Neural progenitor cell (in vitro differentiated cells): ENCODE measurements around the gene GLG1. TPM values are rescaled to one million over a fixed set of nuclear protein-coding genes. Genes with fewer than 3 reads are reported as not detected.

Experiments used
- DNase-seq: peaks from one replicate; pipeline ENCODE4 v3.0.0-alpha.2; 2016; ENCODE audit warnings: low spot score
- H2AFZ ChIP-seq: fragments of 200-600 bp; sonication (generic); replicated peaks from 2 replicates; pipeline ENCODE4 v1.6.1; 2016; ENCODE audit warnings: antibody characterized with exemption
- H3F3A ChIP-seq: fragments of 200-600 bp; sonication (generic); 2 replicates; pipeline ENCODE4 v1.6.1; 2016; ENCODE audit warnings: antibody characterized with exemption, low read depth
- H3K27ac ChIP-seq: fragments of 200-600 bp; sonication (generic); 2 replicates; pipeline ENCODE4 v1.5.1; 2016; ENCODE audit warnings: mild to moderate bottlenecking
- H3K27me3 ChIP-seq: fragments of 200-600 bp; sonication (generic); 2 replicates; pipeline ENCODE4 v1.6.1; 2016; ENCODE audit warnings: mild to moderate bottlenecking, moderate library complexity
- H3K36me3 ChIP-seq: fragments of 200-600 bp; sonication (generic); 2 replicates; pipeline ENCODE4 v1.5.1; 2016
- H3K4me1 ChIP-seq: fragments of 200-600 bp; sonication (generic); 2 replicates; pipeline ENCODE4 v1.6.1; 2016; ENCODE audit warnings: mixed run types
- H3K4me2 ChIP-seq: fragments of 200-600 bp; sonication (generic); 2 replicates; pipeline ENCODE4 v1.6.1; 2016
- H3K4me3 ChIP-seq: fragments of 200-600 bp; sonication (generic); 2 replicates; pipeline ENCODE4 v1.5.1; 2016
- H3K79me2 ChIP-seq: fragments of 200-600 bp; sonication (generic); 2 replicates; pipeline ENCODE4 v1.6.1; 2016; ENCODE audit warnings: low read depth
- H3K9ac ChIP-seq: fragments of 200-600 bp; sonication (generic); 2 replicates; pipeline ENCODE4 v1.6.1; 2016
- H3K9me3 ChIP-seq: fragments of 200-600 bp; sonication (generic); 2 replicates; pipeline ENCODE4 v1.5.1; 2016; ENCODE audit warnings: low read depth
- H4K20me1 ChIP-seq: fragments of 200-600 bp; sonication (generic); 2 replicates; pipeline ENCODE4 v1.6.1; 2016; ENCODE audit warnings: low read depth
- H3K27ac Mint-ChIP-seq: 3 replicates; pipeline ENCODE4 v1.8.0; 2021; ENCODE audit warnings: mixed read lengths
- H3K27me3 Mint-ChIP-seq: 2 replicates; pipeline ENCODE4 v1.8.0; 2022; ENCODE audit warnings: low read depth, mild to moderate bottlenecking, inconsistent platforms, moderate library complexity, mixed read lengths; ENCODE audit not compliant: insufficient read depth
- H3K36me3 Mint-ChIP-seq: 3 replicates; pipeline ENCODE4 v1.8.0; 2021; ENCODE audit warnings: mixed read lengths
- H3K4me1 Mint-ChIP-seq: 3 replicates; pipeline ENCODE4 v1.8.0; 2021; ENCODE audit warnings: mixed read lengths
- H3K4me3 Mint-ChIP-seq: 3 replicates; pipeline ENCODE4 v1.8.0; 2021; ENCODE audit warnings: mild to moderate bottlenecking, moderate library complexity, mixed read lengths
- H3K9me3 Mint-ChIP-seq: 3 replicates; pipeline ENCODE4 v1.8.0; 2020; ENCODE audit warnings: mixed read lengths
- EZH2 ChIP-seq: fragments of 200-600 bp; sonication (generic); IDR thresholded peaks from 2 replicates; pipeline ENCODE4 v1.6.1; 2017; ENCODE audit warnings: antibody characterized with exemption, mild to moderate bottlenecking, moderate library complexity
- EZH2phosphoT487 ChIP-seq: fragments of 200-600 bp; sonication (generic); IDR thresholded peaks from 2 replicates; pipeline ENCODE4 v1.6.1; 2017; ENCODE audit warnings: antibody characterized with exemption
- total RNA-seq: library from RNA; depleted of rRNA; stranded (reverse); fragments of >200 nt; gene quantifications from 2 replicates; pipeline ENCODE4 v1.2.3, GENCODE V29; 2015; ENCODE audit warnings: low replicate concordance
- TF ChIP-seq, protein P1 (sequence below): fragments of 200-600 bp; sonication (generic); IDR thresholded peaks from 2 replicates; pipeline ENCODE4 v1.5.1; 2017; ENCODE audit warnings: antibody characterized with exemption, mild to moderate bottlenecking

GLG1 gene
- total RNA-seq, 1 donor from 2014 or later, result 117 TPM

- no peak overlapping the region for H3K4me2 ChIP-seq
- Mint-ChIP-seq H3K9me3 (no peaks in the 10 kb centered on the region), H3K4me3 (no peak overlapping the region), H3K27me3 (no peaks in the 10 kb centered on the region), H3K27ac (no peak overlapping the region), H3K4me1 (peaks cover 5% of the 10 kb centered on the region), H3K36me3 (peaks cover 22% of the 10 kb centered on the region)
- no peak for TF ChIP-seq EZH2phosphoT487
- no peak for TF ChIP-seq EZH2
- TF ChIP-seq, protein P1, sequence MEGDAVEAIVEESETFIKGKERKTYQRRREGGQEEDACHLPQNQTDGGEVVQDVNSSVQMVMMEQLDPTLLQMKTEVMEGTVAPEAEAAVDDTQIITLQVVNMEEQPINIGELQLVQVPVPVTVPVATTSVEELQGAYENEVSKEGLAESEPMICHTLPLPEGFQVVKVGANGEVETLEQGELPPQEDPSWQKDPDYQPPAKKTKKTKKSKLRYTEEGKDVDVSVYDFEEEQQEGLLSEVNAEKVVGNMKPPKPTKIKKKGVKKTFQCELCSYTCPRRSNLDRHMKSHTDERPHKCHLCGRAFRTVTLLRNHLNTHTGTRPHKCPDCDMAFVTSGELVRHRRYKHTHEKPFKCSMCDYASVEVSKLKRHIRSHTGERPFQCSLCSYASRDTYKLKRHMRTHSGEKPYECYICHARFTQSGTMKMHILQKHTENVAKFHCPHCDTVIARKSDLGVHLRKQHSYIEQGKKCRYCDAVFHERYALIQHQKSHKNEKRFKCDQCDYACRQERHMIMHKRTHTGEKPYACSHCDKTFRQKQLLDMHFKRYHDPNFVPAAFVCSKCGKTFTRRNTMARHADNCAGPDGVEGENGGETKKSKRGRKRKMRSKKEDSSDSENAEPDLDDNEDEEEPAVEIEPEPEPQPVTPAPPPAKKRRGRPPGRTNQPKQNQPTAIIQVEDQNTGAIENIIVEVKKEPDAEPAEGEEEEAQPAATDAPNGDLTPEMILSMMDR, result no peak
- H3K4me3 ChIP-seq, result no peak overlapping the region
- peaks cover 19% of the 10 kb centered on the region for H4K20me1 ChIP-seq
- H3K4me1 ChIP-seq, result no peaks in the 10 kb centered on the region
- H3K27ac ChIP-seq, result no peak overlapping the region
- H3F3A ChIP-seq, result no peaks in the 10 kb centered on the region
- no peaks in the 10 kb centered on the region for H3K9me3 ChIP-seq
- no peak for DNase-seq
- no peaks in the 10 kb centered on the region for H3K36me3 ChIP-seq
- H3K9ac ChIP-seq, result no peak overlapping the region
- peaks cover 98% of the 10 kb centered on the region for H3K79me2 ChIP-seq
- no peaks in the 10 kb centered on the region for H3K27me3 ChIP-seq
- H2AFZ ChIP-seq, result no peak overlapping the region
These were observed 20.0 kb downstream of the GLG1 start for GRCh38 chr16:74586948-74587347.

- no peak overlapping the region for H3K4me3 ChIP-seq
- no peak overlapping the region for H3K27ac ChIP-seq
- H3K27me3 ChIP-seq, result no peaks in the 10 kb centered on the region
- H3K9me3 ChIP-seq, result no peaks in the 10 kb centered on the region
- H3K36me3 Mint-ChIP-seq, result peaks cover 22% of the 10 kb centered on the region
- no peak overlapping the region for H3K4me3 Mint-ChIP-seq
- H3K36me3 ChIP-seq, result no peaks in the 10 kb centered on the region
- no peak for TF ChIP-seq EZH2
- TF ChIP-seq EZH2phosphoT487, result no peak
- TF ChIP-seq, protein P1, result no peak
- H3K4me2 ChIP-seq, result no peak overlapping the region
- no peak overlapping the region for H2AFZ ChIP-seq
- H3K27me3 Mint-ChIP-seq, result no peaks in the 10 kb centered on the region
- DNase-seq, result no peak
- no peaks in the 10 kb centered on the region for H3F3A ChIP-seq
- peaks cover 98% of the 10 kb centered on the region for H3K79me2 ChIP-seq
- no peaks in the 10 kb centered on the region for H3K9me3 Mint-ChIP-seq
- peaks cover 28% of the 10 kb centered on the region for H4K20me1 ChIP-seq
- no peak overlapping the region for H3K27ac Mint-ChIP-seq
- no peaks in the 10 kb centered on the region for H3K4me1 ChIP-seq
- peaks cover 5% of the 10 kb centered on the region for H3K4me1 Mint-ChIP-seq
- H3K9ac ChIP-seq, result no peak overlapping the region
These were observed 21.0 kb downstream of the GLG1 start for GRCh38 chr16:74585846-74586443.

DNA sequence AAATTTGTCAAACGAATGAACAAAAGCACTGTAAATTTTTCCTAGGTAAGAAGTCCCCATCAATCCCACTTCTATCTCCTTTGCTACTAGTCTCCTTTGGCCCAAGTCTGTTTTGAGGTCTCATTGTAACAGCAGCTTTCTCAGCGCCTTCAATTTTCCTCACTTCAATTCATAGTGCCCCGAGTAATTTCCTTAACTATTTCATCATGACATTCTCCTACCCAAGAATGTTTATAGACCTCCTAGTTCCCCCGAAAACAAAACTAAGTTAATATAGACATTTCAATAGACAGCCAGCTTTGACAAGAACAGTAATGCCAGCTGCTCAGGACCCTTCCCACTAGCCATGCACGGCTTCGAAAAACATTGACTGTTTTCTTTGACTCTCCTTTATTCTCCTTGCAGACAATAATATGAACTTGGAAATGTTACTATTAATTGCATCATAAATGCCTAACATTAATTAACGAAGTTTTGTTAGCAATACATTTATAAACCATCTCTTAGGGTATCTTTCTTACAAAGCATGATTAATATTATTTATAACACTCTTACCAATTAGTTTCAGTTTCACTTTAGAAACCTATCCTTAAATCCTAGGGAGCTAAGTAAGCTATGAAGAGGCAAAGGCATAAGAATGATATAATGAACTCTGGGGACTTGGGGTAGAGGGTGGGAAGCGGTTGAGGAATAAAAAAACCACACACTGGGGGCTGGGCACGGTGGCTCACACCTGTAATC, 22.8 kb downstream of the GLG1 start:
- H3K9ac ChIP-seq, result no peak overlapping the region
- TF ChIP-seq EZH2phosphoT487 (no peak), EZH2 (no peak)
- TF ChIP-seq, protein P1, result no peak

More for the DNA sequence above, 22.8 kb downstream of the GLG1 start:
- no peak overlapping the region for H3K4me3 Mint-ChIP-seq
- Histone ChIP-seq H3K4me1 (no peaks in the 10 kb centered on the region), H3K36me3 (no peaks in the 10 kb centered on the region), H2AFZ (no peak overlapping the region), H3K9me3 (no peaks in the 10 kb centered on the region), H3K4me3 (no peak overlapping the region), H3K79me2 (peaks cover 100% of the 10 kb centered on the region), H3F3A (no peaks in the 10 kb centered on the region), H3K27me3 (no peaks in the 10 kb centered on the region), H3K27ac (no peak overlapping the region), H4K20me1 (peaks cover 43% of the 10 kb centered on the region), H3K4me2 (no peak overlapping the region)
- DNase-seq, result no peak
- no peak overlapping the region for H3K27ac Mint-ChIP-seq
- H3K36me3 Mint-ChIP-seq, result peaks cover 21% of the 10 kb centered on the region
- no peaks in the 10 kb centered on the region for H3K27me3 Mint-ChIP-seq
- no peaks in the 10 kb centered on the region for H3K9me3 Mint-ChIP-seq
- H3K4me1 Mint-ChIP-seq, result peaks cover 5% of the 10 kb centered on the region
